KMS-11 (cell line): ENCODE data around the gene SLC22A13.

Source experiments
- H2AFZ ChIP-seq: fragments of 200-600 bp; sonication (generic); 2 replicates; pipeline ENCODE4 v1.6.1; 2016; ENCODE audit warnings: antibody characterized with exemption, mixed run types, low read depth
- H3K27ac ChIP-seq: fragments of 200-600 bp; sonication (generic); 2 replicates; pipeline ENCODE4 v1.6.1; 2016; ENCODE audit warnings: mild to moderate bottlenecking, mixed run types
- H3K27me3 ChIP-seq: fragments of 200-600 bp; sonication (generic); 2 replicates; pipeline ENCODE4 v1.6.1; 2017; ENCODE audit warnings: mild to moderate bottlenecking, low read depth, mixed run types, moderate library complexity; ENCODE audit not compliant: insufficient read depth
- H3K36me3 ChIP-seq: fragments of 200-600 bp; sonication (generic); 2 replicates; pipeline ENCODE4 v1.6.1; 2017; ENCODE audit warnings: mild to moderate bottlenecking, mixed run types; ENCODE audit not compliant: insufficient read depth
- H3K4me1 ChIP-seq: fragments of 200-600 bp; sonication (generic); 2 replicates; pipeline ENCODE4 v1.6.1; 2016; ENCODE audit warnings: mild to moderate bottlenecking, low read depth, mixed run types; ENCODE audit not compliant: poor library complexity, severe bottlenecking
- H3K4me2 ChIP-seq: fragments of 200-600 bp; sonication (generic); 2 replicates; pipeline ENCODE4 v1.7.0; 2016; ENCODE audit warnings: mild to moderate bottlenecking, mixed run types
- H3K4me3 ChIP-seq: fragments of 200-600 bp; sonication (generic); IDR thresholded peaks from 2 replicates; pipeline ENCODE4 v1.6.1; 2017; ENCODE audit warnings: low read depth, low read length, mixed read lengths; ENCODE audit not compliant: insufficient read depth
- H3K79me2 ChIP-seq: fragments of 200-600 bp; sonication (generic); 2 replicates; pipeline ENCODE4 v1.6.1; 2016; ENCODE audit warnings: low read depth, mixed run types; ENCODE audit not compliant: insufficient read depth
- H3K9ac ChIP-seq: fragments of 200-600 bp; sonication (generic); 2 replicates; pipeline ENCODE4 v1.6.1; 2016; ENCODE audit warnings: mild to moderate bottlenecking, mixed run types
- H4K20me1 ChIP-seq: fragments of 200-600 bp; sonication (generic); 2 replicates; pipeline ENCODE4 v1.6.1; 2016; ENCODE audit warnings: mild to moderate bottlenecking, mixed run types; ENCODE audit not compliant: insufficient read depth
- CTCF ChIP-seq: fragments of 200-600 bp; sonication (generic); conservative IDR thresholded peaks from 2 replicates; pipeline ENCODE4 v1.6.1; 2017; ENCODE audit warnings: low read depth, mild to moderate bottlenecking, antibody characterized with exemption, low read length, moderate library complexity, mixed read lengths

SLC22A13 gene

GRCh38 chr3:38268522-38268921, 2.9 kb downstream of the SLC22A13 start:
- H2AFZ ChIP-seq = no peak overlapping the region
- H3K27ac ChIP-seq = no peak overlapping the region
- H3K9ac ChIP-seq = no peak overlapping the region
- no peak overlapping the region for H3K4me3 ChIP-seq
- no peaks in the 10 kb centered on the region for H3K36me3 ChIP-seq
- no peak overlapping the region for H3K4me2 ChIP-seq
- no peaks in the 10 kb centered on the region for H3K79me2 ChIP-seq
- H4K20me1 ChIP-seq = no peaks in the 10 kb centered on the region
- no peaks in the 10 kb centered on the region for H3K4me1 ChIP-seq
- no peaks in the 10 kb centered on the region for H3K27me3 ChIP-seq
- TF ChIP-seq CTCF = no peak

GRCh38 chr3:38270606-38271005, 5.0 kb downstream of the SLC22A13 start:
- Histone ChIP-seq H3K4me3 (no peak overlapping the region), H4K20me1 (no peaks in the 10 kb centered on the region), H3K9ac (no peak overlapping the region), H3K27ac (no peak overlapping the region), H3K4me2 (no peak overlapping the region), H3K79me2 (no peaks in the 10 kb centered on the region), H3K36me3 (no peaks in the 10 kb centered on the region), H2AFZ (no peak overlapping the region), H3K4me1 (no peaks in the 10 kb centered on the region), H3K27me3 (no peaks in the 10 kb centered on the region)
- no peak for TF ChIP-seq CTCF

DNA sequence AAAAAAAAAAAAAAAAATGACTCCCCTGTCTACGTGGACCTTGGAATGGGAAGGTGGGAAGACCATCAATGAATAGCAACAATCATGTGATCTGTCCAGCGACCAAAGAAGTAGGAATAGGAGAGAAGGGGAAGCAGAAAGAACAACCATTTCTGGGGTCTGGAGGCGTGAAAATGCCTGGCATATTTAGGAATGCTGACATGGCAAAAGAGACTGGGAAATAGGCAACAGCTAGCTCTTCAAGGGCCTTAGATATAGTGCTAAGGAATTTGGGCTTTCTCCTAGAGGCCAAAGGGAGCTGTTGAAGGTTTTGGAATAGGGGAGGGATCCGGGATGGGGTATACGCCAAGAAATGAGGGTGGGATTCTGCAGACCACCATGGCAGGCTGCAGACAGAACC, 5.9 kb downstream of the SLC22A13 start:
- no peak overlapping the region for H3K4me3 ChIP-seq
- H3K79me2 ChIP-seq = no peaks in the 10 kb centered on the region
- no peaks in the 10 kb centered on the region for H3K27me3 ChIP-seq
- no peak for TF ChIP-seq CTCF
- no peaks in the 10 kb centered on the region for H3K4me1 ChIP-seq
- H2AFZ ChIP-seq = no peak overlapping the region
- no peak overlapping the region for H3K9ac ChIP-seq
- no peaks in the 10 kb centered on the region for H3K36me3 ChIP-seq
- H4K20me1 ChIP-seq = no peaks in the 10 kb centered on the region
- H3K4me2 ChIP-seq = no peak overlapping the region
- H3K27ac ChIP-seq = no peak overlapping the region

DNA sequence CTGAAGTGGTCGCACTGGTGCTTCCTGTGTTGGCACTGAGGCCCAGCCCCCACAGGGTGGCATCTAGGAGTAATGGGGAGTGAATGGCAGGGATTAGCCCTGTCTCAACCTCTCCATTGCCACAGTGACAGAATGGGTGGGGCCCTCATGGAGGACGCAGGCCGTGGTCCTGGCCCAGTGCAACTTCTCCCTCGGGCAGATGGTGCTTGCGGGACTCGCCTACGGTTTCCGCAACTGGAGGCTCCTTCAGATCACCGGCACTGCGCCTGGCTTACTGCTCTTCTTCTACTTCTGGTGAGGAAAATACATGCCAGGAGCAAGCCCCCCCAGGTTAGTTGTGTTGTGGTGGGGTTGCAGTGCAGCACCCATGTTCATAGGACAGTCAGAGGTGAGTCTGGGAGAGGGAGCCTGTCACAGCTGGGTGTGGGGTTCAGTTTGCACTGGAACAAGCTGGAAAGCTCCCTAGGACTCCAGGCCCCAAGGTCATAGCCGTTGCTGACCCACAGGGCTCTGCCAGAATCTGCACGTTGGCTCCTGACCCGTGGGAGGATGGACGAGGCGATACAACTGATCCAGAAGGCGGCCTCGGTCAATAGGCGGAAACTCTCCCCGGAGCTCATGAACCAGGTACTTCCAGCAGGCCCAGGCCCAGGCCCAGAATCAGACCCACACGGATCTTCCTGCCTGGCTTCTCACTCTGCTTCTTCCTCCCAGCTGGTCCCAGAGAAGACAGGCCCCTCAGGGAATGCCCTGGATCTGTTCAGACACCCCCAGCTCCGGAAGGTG, 9.4 kb downstream of the SLC22A13 start:
- Histone ChIP-seq H3K9ac (no peak overlapping the region), H3K4me2 (no peak overlapping the region), H3K27me3 (no peaks in the 10 kb centered on the region), H3K27ac (no peak overlapping the region), H2AFZ (no peak overlapping the region), H3K36me3 (no peaks in the 10 kb centered on the region), H3K4me1 (no peaks in the 10 kb centered on the region), H4K20me1 (no peaks in the 10 kb centered on the region), H3K79me2 (no peaks in the 10 kb centered on the region), H3K4me3 (no peak overlapping the region)
- no peak for TF ChIP-seq CTCF
